HEK293 (cell line): ENCODE data around the gene HYDIN.
A peak's percentile ranks its signal among the peaks of the same experiment; 100 is the strongest.

ENCODE experiments used
- GLIS2 ChIP-seq: fragments of 450-650 bp; formaldehyde crosslinking; IDR thresholded peaks from 2 replicates; pipeline ENCODE4 v1.5.1; 2016; ENCODE audit warnings: missing biosample characterization, missing genetic modification characterization
- HOXA7 ChIP-seq: sonication (generic); formaldehyde crosslinking; IDR thresholded peaks from 2 replicates; pipeline ENCODE4 v1.8.1; 2022; ENCODE audit warnings: missing genetic modification reagents, borderline replicate concordance
- INSM2 ChIP-seq: fragments of 450-650 bp; formaldehyde crosslinking; IDR thresholded peaks from 2 replicates; pipeline ENCODE4 v1.5.1; 2016; ENCODE audit warnings: missing biosample characterization, missing genetic modification characterization
- KLF9 ChIP-seq: fragments of 450-650 bp; formaldehyde crosslinking; IDR thresholded peaks from 2 replicates; pipeline ENCODE4 v1.5.1; 2016; ENCODE audit warnings: missing biosample characterization, missing genetic modification characterization, low read depth
- MZF1 ChIP-seq: fragments of 450-650 bp; formaldehyde crosslinking; IDR thresholded peaks from 2 replicates; pipeline ENCODE4 v1.5.1; 2017; ENCODE audit warnings: missing biosample characterization, missing genetic modification characterization, borderline replicate concordance
- PRDM4 ChIP-seq: fragments of 450-650 bp; formaldehyde crosslinking; IDR thresholded peaks from 2 replicates; pipeline ENCODE4 v1.5.1; 2017; ENCODE audit warnings: missing biosample characterization, missing genetic modification characterization
- SCRT1 ChIP-seq: fragments of 450-650 bp; formaldehyde crosslinking; IDR thresholded peaks from 2 replicates; pipeline ENCODE4 v1.5.1; 2016; ENCODE audit warnings: missing biosample characterization, missing genetic modification characterization, borderline replicate concordance
- SP3 ChIP-seq: fragments of 450-650 bp; formaldehyde crosslinking; IDR thresholded peaks from 2 replicates; pipeline ENCODE4 v1.5.1; 2016; ENCODE audit warnings: missing biosample characterization, missing genetic modification characterization
- WT1 ChIP-seq: fragments of 450-650 bp; formaldehyde crosslinking; IDR thresholded peaks from 2 replicates; pipeline ENCODE4 v1.5.1; 2016; ENCODE audit warnings: missing biosample characterization, missing genetic modification characterization
- ZBTB8A ChIP-seq: fragments of 450-650 bp; formaldehyde crosslinking; IDR thresholded peaks from 2 replicates; pipeline ENCODE4 v1.5.1; 2016; ENCODE audit warnings: missing biosample characterization, missing genetic modification characterization
- ZFP41 ChIP-seq: fragments of 450-650 bp; formaldehyde crosslinking; IDR thresholded peaks from 2 replicates; pipeline ENCODE4 v1.5.1; 2016; ENCODE audit warnings: missing biosample characterization, missing genetic modification characterization, borderline replicate concordance
- ZIC2 ChIP-seq: fragments of 450-650 bp; formaldehyde crosslinking; IDR thresholded peaks from 2 replicates; pipeline ENCODE4 v1.5.1; 2016; ENCODE audit warnings: missing biosample characterization, missing genetic modification characterization
- ZNF133 ChIP-seq: fragments of 450-650 bp; formaldehyde crosslinking; IDR thresholded peaks from 2 replicates; pipeline ENCODE4 v1.5.1; 2016; ENCODE audit warnings: missing biosample characterization, missing genetic modification characterization
- ZNF157 ChIP-seq: fragments of 450-650 bp; formaldehyde crosslinking; IDR thresholded peaks from 2 replicates; pipeline ENCODE4 v1.5.1; 2016; ENCODE audit warnings: missing biosample characterization, missing genetic modification characterization
- ZNF169 ChIP-seq: fragments of 450-650 bp; formaldehyde crosslinking; IDR thresholded peaks from 2 replicates; pipeline ENCODE4 v1.5.1; 2016; ENCODE audit warnings: missing biosample characterization, missing genetic modification characterization
- ZNF202 ChIP-seq: fragments of 450-650 bp; formaldehyde crosslinking; IDR thresholded peaks from 2 replicates; pipeline ENCODE4 v1.5.1; 2016; ENCODE audit warnings: missing biosample characterization, missing genetic modification characterization, borderline replicate concordance
- ZNF239 ChIP-seq: fragments of 450-650 bp; formaldehyde crosslinking; IDR thresholded peaks from 2 replicates; pipeline ENCODE4 v1.5.1; 2016; ENCODE audit warnings: missing biosample characterization, missing genetic modification characterization
- ZNF24 ChIP-seq: fragments of 450-650 bp; formaldehyde crosslinking; IDR thresholded peaks from 2 replicates; pipeline ENCODE4 v1.5.1; 2016; ENCODE audit warnings: missing biosample characterization, missing genetic modification characterization
- ZNF302 ChIP-seq: fragments of 450-650 bp; formaldehyde crosslinking; IDR thresholded peaks from 2 replicates; pipeline ENCODE4 v1.5.1; 2016; ENCODE audit warnings: missing biosample characterization, missing genetic modification characterization, low read depth
- ZNF350 ChIP-seq: fragments of 450-650 bp; formaldehyde crosslinking; IDR thresholded peaks from 2 replicates; pipeline ENCODE4 v1.5.0; 2017; ENCODE audit warnings: missing biosample characterization, mild to moderate bottlenecking, missing genetic modification characterization
- ZNF366 ChIP-seq: fragments of 450-650 bp; formaldehyde crosslinking; conservative IDR thresholded peaks from 2 replicates; pipeline ENCODE4 v1.5.1; 2016; ENCODE audit warnings: missing biosample characterization, missing genetic modification characterization
- ZNF548 ChIP-seq: fragments of 450-650 bp; formaldehyde crosslinking; IDR thresholded peaks from 2 replicates; pipeline ENCODE4 v1.5.1; 2016; ENCODE audit warnings: missing biosample characterization, missing genetic modification characterization
- ZNF561 ChIP-seq: fragments of 450-650 bp; IDR thresholded peaks from 2 replicates; pipeline ENCODE4 v1.5.1; 2018; ENCODE audit warnings: missing biosample characterization, missing genetic modification characterization, borderline replicate concordance
- ZNF654 ChIP-seq: fragments of 450-650 bp; formaldehyde crosslinking; IDR thresholded peaks from 2 replicates; pipeline ENCODE4 v1.5.1; 2016; ENCODE audit warnings: low read depth, missing biosample characterization, missing genetic modification characterization
- ZNF660 ChIP-seq: fragments of 450-650 bp; IDR thresholded peaks from 2 replicates; pipeline ENCODE4 v1.5.1; 2018; ENCODE audit warnings: missing biosample characterization, mild to moderate bottlenecking, missing genetic modification characterization
- ZNF704 ChIP-seq: fragments of 450-650 bp; formaldehyde crosslinking; IDR thresholded peaks from 2 replicates; pipeline ENCODE4 v1.5.1; 2016; ENCODE audit warnings: missing biosample characterization, missing genetic modification characterization
- ZNF747 ChIP-seq: fragments of 450-650 bp; formaldehyde crosslinking; IDR thresholded peaks from 2 replicates; pipeline ENCODE4 v1.5.1; 2016; ENCODE audit warnings: missing biosample characterization, missing genetic modification characterization
- ZNF830 ChIP-seq: fragments of 450-650 bp; IDR thresholded peaks from 2 replicates; pipeline ENCODE4 v1.5.0; 2018; ENCODE audit warnings: missing biosample characterization, missing genetic modification characterization, low read depth, mild to moderate bottlenecking, moderate library complexity
- ZNF837 ChIP-seq: fragments of 450-650 bp; formaldehyde crosslinking; IDR thresholded peaks from 2 replicates; pipeline ENCODE4 v1.5.1; 2016; ENCODE audit warnings: missing biosample characterization, missing genetic modification characterization
- ZSCAN16 ChIP-seq: fragments of 450-650 bp; formaldehyde crosslinking; IDR thresholded peaks from 2 replicates; pipeline ENCODE4 v1.5.1; 2016; ENCODE audit warnings: missing biosample characterization, missing genetic modification characterization
- TF ChIP-seq, protein P1 (sequence below): fragments of 450-650 bp; formaldehyde crosslinking; IDR thresholded peaks from 2 replicates; pipeline ENCODE4 v1.5.1; 2016; ENCODE audit warnings: missing biosample characterization, missing genetic modification characterization
- TF ChIP-seq, protein P2 (sequence below): fragments of 450-650 bp; IDR thresholded peaks from 2 replicates; pipeline ENCODE4 v1.5.1; 2018; ENCODE audit warnings: missing biosample characterization, missing genetic modification characterization
- TF ChIP-seq, protein P3 (sequence below): fragments of 450-650 bp; formaldehyde crosslinking; IDR thresholded peaks from 2 replicates; pipeline ENCODE4 v1.5.1; 2016; ENCODE audit warnings: missing biosample characterization, missing genetic modification characterization

The HYDIN gene

DNA sequence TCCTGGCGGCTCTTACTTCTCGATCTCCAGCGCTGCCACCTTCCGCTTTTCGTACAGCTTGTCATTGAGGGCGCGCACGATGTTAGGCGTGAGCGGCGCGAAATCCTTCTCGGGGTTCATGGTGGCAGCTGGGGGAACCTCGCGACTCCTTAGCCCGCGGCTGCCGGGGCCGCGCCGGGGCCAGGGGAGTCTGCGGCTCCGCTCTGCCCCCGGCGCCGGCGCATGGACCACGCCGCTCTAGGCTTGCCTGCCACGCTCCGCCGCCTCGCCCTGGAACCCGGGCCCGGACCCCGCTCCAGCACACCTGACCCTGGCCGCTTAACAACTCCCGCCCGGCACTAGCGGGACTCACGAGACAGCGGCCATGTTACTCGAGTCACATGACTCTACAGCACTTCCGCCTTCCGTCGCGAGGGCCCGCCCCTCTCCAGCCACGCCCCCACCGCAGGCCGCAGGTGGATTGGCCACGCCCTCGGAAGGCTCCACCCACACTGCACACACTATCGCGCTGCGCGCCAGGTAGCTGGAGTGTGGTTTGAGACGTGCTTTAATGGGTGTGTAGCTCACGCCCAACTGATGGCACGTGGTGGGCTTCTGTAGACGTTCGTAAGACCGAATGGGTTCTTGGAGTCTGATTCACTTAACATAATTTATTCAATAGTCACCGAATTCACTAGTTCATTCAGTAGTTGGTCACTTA is 429.6 kb downstream of the HYDIN start, which contains the start of gene VAC14 (continued):
- no peak for TF ChIP-seq ZNF202
- no peak for TF ChIP-seq ZNF157 (tag by site-specific recombination)
- TF ChIP-seq ZNF747 (tag by site-specific recombination) = no peak
- TF ChIP-seq ZNF837 (tag by site-specific recombination) = no peak
- TF ChIP-seq MZF1 (tag by site-specific recombination) = no peak
- no peak for TF ChIP-seq ZNF654 (tag by site-specific recombination)
- no peak for TF ChIP-seq ZNF302 (tag by site-specific recombination)
- TF ChIP-seq ZNF350 (tag by site-specific recombination) = no peak
- no peak for TF ChIP-seq ZNF366 (tag by site-specific recombination)
- peak; percentile 88 for TF ChIP-seq SCRT1 (tag by site-specific recombination)
- TF ChIP-seq HOXA7 (CRISPR knock-in tag) = no peak
- TF ChIP-seq ZNF239 (tag by site-specific recombination) = no peak
- no peak for TF ChIP-seq INSM2
- no peak for TF ChIP-seq ZNF169 (tag by site-specific recombination)
- no peak for TF ChIP-seq PRDM4 (tag by site-specific recombination)
- TF ChIP-seq ZNF24 (tag by site-specific recombination) = no peak
- TF ChIP-seq KLF9 (tag by site-specific recombination) = peak; percentile 100
- TF ChIP-seq, protein P1, sequence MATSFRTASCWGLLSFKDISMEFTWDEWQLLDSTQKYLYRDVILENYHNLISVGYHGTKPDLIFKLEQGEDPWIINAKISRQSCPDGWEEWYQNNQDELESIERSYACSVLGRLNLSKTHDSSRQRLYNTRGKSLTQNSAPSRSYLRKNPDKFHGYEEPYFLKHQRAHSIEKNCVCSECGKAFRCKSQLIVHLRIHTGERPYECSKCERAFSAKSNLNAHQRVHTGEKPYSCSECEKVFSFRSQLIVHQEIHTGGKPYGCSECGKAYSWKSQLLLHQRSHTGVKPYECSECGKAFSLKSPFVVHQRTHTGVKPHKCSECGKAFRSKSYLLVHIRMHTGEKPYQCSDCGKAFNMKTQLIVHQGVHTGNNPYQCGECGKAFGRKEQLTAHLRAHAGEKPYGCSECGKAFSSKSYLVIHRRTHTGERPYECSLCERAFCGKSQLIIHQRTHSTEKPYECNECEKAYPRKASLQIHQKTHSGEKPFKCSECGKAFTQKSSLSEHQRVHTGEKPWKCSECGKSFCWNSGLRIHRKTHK (tag by site-specific recombination) = no peak
- TF ChIP-seq WT1 (tag by site-specific recombination) = no peak
- no peak for TF ChIP-seq ZSCAN16 (tag by site-specific recombination)
- TF ChIP-seq ZNF561 (tag by site-specific recombination) = no peak; the same call in 1 of the 2 replicates
- TF ChIP-seq, protein P2, sequence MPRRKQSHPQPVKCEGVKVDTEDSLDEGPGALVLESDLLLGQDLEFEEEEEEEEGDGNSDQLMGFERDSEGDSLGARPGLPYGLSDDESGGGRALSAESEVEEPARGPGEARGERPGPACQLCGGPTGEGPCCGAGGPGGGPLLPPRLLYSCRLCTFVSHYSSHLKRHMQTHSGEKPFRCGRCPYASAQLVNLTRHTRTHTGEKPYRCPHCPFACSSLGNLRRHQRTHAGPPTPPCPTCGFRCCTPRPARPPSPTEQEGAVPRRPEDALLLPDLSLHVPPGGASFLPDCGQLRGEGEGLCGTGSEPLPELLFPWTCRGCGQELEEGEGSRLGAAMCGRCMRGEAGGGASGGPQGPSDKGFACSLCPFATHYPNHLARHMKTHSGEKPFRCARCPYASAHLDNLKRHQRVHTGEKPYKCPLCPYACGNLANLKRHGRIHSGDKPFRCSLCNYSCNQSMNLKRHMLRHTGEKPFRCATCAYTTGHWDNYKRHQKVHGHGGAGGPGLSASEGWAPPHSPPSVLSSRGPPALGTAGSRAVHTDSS = no peak
- peak; percentile 94 for TF ChIP-seq SP3 (tag by site-specific recombination)
- TF ChIP-seq, protein P3, sequence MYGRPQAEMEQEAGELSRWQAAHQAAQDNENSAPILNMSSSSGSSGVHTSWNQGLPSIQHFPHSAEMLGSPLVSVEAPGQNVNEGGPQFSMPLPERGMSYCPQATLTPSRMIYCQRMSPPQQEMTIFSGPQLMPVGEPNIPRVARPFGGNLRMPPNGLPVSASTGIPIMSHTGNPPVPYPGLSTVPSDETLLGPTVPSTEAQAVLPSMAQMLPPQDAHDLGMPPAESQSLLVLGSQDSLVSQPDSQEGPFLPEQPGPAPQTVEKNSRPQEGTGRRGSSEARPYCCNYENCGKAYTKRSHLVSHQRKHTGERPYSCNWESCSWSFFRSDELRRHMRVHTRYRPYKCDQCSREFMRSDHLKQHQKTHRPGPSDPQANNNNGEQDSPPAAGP = no peak
- TF ChIP-seq ZNF704 (tag by site-specific recombination) = peak; percentile 58; the same call in 1 of the 2 replicates
- no peak for TF ChIP-seq GLIS2 (tag by site-specific recombination)
- no peak for TF ChIP-seq ZBTB8A (tag by site-specific recombination)
- TF ChIP-seq ZNF133 (tag by site-specific recombination) = no peak
- TF ChIP-seq ZFP41 (tag by site-specific recombination) = no peak
- TF ChIP-seq ZNF830 = no peak
- no peak for TF ChIP-seq ZIC2 (tag by site-specific recombination)
- TF ChIP-seq ZNF660 = peak; percentile 34; the same call in 1 of the 2 replicates
- no peak for TF ChIP-seq ZNF548 (tag by site-specific recombination)
